Smooth muscle cell (in vitro differentiated cells): Measurements from ENCODE around the gene S100A12. TPM values are rescaled to one million over a fixed set of nuclear protein-coding genes. Genes with fewer than 3 reads are reported as not detected.

ENCODE experiments used
- DNase-seq: peaks from one replicate; lab custom pipeline; 2025; ENCODE audit not compliant: unreplicated experiment; lab: John Stamatoyannopoulos, UW
- H2AFZ ChIP-seq: fragments of 200-600 bp; sonication (generic); 2 replicates; pipeline ENCODE4 v1.6.0; 2016; ENCODE audit warnings: antibody characterized with exemption, low read depth, mild to moderate bottlenecking
- H3F3A ChIP-seq: fragments of 200-600 bp; sonication (generic); 2 replicates; pipeline ENCODE4 v1.6.0; 2017; ENCODE audit warnings: antibody characterized with exemption, low read depth
- H3K27ac ChIP-seq: fragments of 200-600 bp; sonication (generic); 2 replicates; pipeline ENCODE4 v1.5.1; 2016; ENCODE audit warnings: low read depth, mild to moderate bottlenecking
- H3K27me3 ChIP-seq: fragments of 200-600 bp; sonication (generic); 2 replicates; pipeline ENCODE4 v1.6.1; 2016; ENCODE audit warnings: low read depth, mild to moderate bottlenecking
- H3K36me3 ChIP-seq: fragments of 200-600 bp; sonication (generic); 2 replicates; pipeline ENCODE4 v1.5.1; 2016; ENCODE audit warnings: low read depth
- H3K4me1 ChIP-seq: fragments of 200-600 bp; sonication (generic); 2 replicates; pipeline ENCODE4 v1.5.1; 2016; ENCODE audit warnings: low read depth
- H3K4me2 ChIP-seq: fragments of 200-600 bp; sonication (generic); 2 replicates; pipeline ENCODE4 v1.6.0; 2016; ENCODE audit warnings: mild to moderate bottlenecking
- H3K4me3 ChIP-seq: fragments of 200-600 bp; sonication (generic); 2 replicates; pipeline ENCODE4 v1.5.1; 2016; ENCODE audit warnings: mild to moderate bottlenecking
- H3K79me2 ChIP-seq: fragments of 200-600 bp; sonication (generic); 2 replicates; pipeline ENCODE4 v1.6.0; 2016; ENCODE audit warnings: low read depth, mild to moderate bottlenecking
- H3K9ac ChIP-seq: fragments of 200-600 bp; sonication (generic); 2 replicates; pipeline ENCODE4 v1.6.0; 2016; ENCODE audit warnings: low read depth
- H3K9me3 ChIP-seq: fragments of 200-600 bp; sonication (generic); replicated peaks from 2 replicates; pipeline ENCODE4 v1.5.1; 2016; ENCODE audit warnings: low read depth
- H4K20me1 ChIP-seq: fragments of 200-600 bp; sonication (generic); 2 replicates; pipeline ENCODE4 v1.6.0; 2016; ENCODE audit warnings: low read depth
- WGBS: methylation state at CpG from one replicate; pipeline ENCODE4 v1.1.7; 2016; ENCODE audit warnings: low lambda C conversion rate; 5-methylcytosine and 5-hydroxymethylcytosine counted together
- polyA plus RNA-seq: library from polyadenylated mRNA; unstranded; fragments of >200 nt; fragmentation: Nextera tagmentation; extraction: Ambion mirVana; gene quantifications from 2 replicates; pipeline ENCODE4 v1.2.1, GENCODE V29; 2016
- total RNA-seq: library from RNA; depleted of rRNA; stranded (reverse); fragments of >200 nt; gene quantifications from 2 replicates; pipeline ENCODE4 v1.2.3, GENCODE V29; 2014
- TF ChIP-seq, protein P1 (sequence below): fragments of 200-600 bp; sonication (generic); IDR thresholded peaks from 2 replicates; pipeline ENCODE4 v1.5.1; 2017; ENCODE audit warnings: borderline replicate concordance, mild to moderate bottlenecking, antibody characterized with exemption; ENCODE audit not compliant: insufficient read depth, poor library complexity, severe bottlenecking

Gene S100A12
- total and polyA plus RNA-seq, 2 experiments from 2014 or later: not detected

DNA sequence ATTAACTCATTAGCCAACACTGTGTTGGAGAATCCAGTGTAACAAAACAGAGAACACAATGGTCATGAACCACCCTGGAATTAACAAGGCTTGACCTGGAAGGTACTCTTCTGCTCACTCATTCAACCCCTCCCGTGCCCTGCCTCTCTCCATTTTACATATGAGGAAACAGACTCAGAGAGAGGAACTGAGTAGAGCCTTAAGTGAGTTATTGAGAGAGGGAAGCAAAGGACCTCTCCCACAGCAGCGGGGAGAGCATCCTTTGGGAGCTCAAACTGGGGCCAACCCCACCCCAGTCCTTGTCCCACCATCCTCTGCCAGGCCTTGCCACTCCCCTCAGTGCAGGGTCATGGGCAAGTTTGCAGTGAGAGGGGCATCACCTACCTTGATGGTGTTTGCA lies 1.4 kb downstream of the S100A12 start:
- Histone ChIP-seq H3K27ac (no peak overlapping the region), H3K4me1 (no peaks in the 10 kb centered on the region), H3K36me3 (no peaks in the 10 kb centered on the region), H3K4me3 (no peak overlapping the region), H3F3A (no peaks in the 10 kb centered on the region), H4K20me1 (no peaks in the 10 kb centered on the region), H3K9me3 (no peaks in the 10 kb centered on the region), H3K79me2 (no peaks in the 10 kb centered on the region), H3K9ac (no peak overlapping the region), H2AFZ (no peak overlapping the region), H3K4me2 (no peak overlapping the region), H3K27me3 (no peaks in the 10 kb centered on the region)
- TF ChIP-seq, protein P1, sequence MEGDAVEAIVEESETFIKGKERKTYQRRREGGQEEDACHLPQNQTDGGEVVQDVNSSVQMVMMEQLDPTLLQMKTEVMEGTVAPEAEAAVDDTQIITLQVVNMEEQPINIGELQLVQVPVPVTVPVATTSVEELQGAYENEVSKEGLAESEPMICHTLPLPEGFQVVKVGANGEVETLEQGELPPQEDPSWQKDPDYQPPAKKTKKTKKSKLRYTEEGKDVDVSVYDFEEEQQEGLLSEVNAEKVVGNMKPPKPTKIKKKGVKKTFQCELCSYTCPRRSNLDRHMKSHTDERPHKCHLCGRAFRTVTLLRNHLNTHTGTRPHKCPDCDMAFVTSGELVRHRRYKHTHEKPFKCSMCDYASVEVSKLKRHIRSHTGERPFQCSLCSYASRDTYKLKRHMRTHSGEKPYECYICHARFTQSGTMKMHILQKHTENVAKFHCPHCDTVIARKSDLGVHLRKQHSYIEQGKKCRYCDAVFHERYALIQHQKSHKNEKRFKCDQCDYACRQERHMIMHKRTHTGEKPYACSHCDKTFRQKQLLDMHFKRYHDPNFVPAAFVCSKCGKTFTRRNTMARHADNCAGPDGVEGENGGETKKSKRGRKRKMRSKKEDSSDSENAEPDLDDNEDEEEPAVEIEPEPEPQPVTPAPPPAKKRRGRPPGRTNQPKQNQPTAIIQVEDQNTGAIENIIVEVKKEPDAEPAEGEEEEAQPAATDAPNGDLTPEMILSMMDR: no peak
- DNase-seq: no peak
- 82% methylated on average over 2 of the region's 2 CpGs for WGBS

DNA sequence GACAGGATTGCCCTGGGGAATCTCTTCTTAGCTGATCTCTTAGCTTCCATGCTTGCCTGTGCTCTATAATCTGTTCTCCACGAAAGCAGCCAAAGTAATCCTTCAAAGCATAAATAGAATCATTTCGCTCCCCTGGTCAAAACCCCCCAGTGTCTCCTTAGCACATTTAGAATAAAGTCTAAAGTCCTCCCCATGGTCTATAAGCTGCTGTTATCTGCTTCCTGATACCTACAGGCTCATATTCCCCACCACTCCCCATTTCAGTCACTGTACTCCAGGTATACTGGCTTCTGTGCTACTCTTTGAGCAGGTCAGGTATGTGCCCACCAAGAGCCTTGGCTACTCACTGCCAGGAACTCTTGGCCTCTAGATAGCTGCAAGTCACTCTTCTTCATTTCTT lies 2.9 kb downstream of the S100A12 start:
- no peaks in the 10 kb centered on the region for H3K9me3 ChIP-seq
- no peaks in the 10 kb centered on the region for H3K27me3 ChIP-seq
- H3K9ac ChIP-seq: no peak overlapping the region
- H3K36me3 ChIP-seq: no peaks in the 10 kb centered on the region
- H4K20me1 ChIP-seq: no peaks in the 10 kb centered on the region
- 84% methylated on average over 2 of the region's 2 CpGs for whole genome bisulfite sequencing
- no peaks in the 10 kb centered on the region for H3K79me2 ChIP-seq
- no peak for DNase-seq
- no peak overlapping the region for H3K4me2 ChIP-seq
- H3K4me3 ChIP-seq: no peak overlapping the region
- H3K4me1 ChIP-seq: no peaks in the 10 kb centered on the region
- TF ChIP-seq, protein P1: no peak
- H3K27ac ChIP-seq: no peak overlapping the region
- no peaks in the 10 kb centered on the region for H3F3A ChIP-seq
- no peak overlapping the region for H2AFZ ChIP-seq

DNA sequence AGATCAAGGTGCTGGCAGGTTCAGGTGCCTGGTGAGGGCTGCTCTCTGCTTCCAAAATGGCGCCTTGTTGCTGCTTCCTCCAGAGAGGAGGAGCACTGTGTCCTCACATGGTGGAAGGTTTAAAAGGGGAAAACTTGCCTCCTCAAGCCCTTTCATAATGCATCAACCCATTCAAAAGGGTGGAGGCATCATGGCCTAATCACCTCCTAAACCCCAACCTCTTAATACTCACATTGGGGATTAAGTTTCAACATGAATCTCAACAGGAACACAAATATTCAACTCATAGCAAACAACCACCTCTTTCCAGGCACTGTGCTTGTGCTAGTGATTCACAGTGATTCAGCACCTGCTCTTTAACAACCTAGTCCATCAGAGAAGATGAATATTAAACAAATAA lies 4.2 kb downstream of the S100A12 start:
- TF ChIP-seq, protein P1: no peak
- H3K4me2 ChIP-seq: no peak overlapping the region
- no peaks in the 10 kb centered on the region for H3K36me3 ChIP-seq
- no peak for DNase-seq
- no peaks in the 10 kb centered on the region for H3K9me3 ChIP-seq
- no peak overlapping the region for H3K9ac ChIP-seq
- no peaks in the 10 kb centered on the region for H3F3A ChIP-seq
- no peaks in the 10 kb centered on the region for H3K27me3 ChIP-seq
- no peak overlapping the region for H2AFZ ChIP-seq
- no peaks in the 10 kb centered on the region for H4K20me1 ChIP-seq
- no peaks in the 10 kb centered on the region for H3K4me1 ChIP-seq
- H3K27ac ChIP-seq: no peak overlapping the region
- no peaks in the 10 kb centered on the region for H3K79me2 ChIP-seq
- 81% methylated on average over 1 of the region's 1 CpG for WGBS
- no peak overlapping the region for H3K4me3 ChIP-seq

DNA sequence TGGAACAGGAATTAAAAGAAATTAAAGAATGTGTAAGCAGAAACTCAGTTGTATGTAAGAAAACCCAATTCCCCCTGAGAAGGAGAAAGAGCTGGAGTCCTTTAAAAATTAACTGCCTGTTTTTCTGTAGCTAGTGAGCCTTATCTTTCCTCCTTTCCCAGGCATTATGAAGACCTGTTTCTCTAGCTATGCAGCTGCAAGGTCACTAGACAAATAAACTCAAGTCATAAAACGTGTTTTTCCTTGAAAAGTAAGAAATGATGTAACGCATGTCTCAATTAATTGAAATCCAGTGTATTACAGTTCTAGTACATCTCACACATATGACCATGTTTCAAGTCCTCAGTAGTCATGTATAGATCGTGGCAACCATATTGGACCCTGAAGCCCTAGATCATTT lies 5.3 kb downstream of the S100A12 start:
- Histone ChIP-seq H3K9me3 (no peaks in the 10 kb centered on the region), H2AFZ (no peak overlapping the region), H3K9ac (no peak overlapping the region), H3K27ac (no peak overlapping the region), H3K4me2 (no peak overlapping the region), H4K20me1 (no peaks in the 10 kb centered on the region), H3K36me3 (no peaks in the 10 kb centered on the region), H3K4me1 (no peaks in the 10 kb centered on the region), H3F3A (no peaks in the 10 kb centered on the region), H3K4me3 (no peak overlapping the region), H3K27me3 (no peaks in the 10 kb centered on the region), H3K79me2 (no peaks in the 10 kb centered on the region)
- WGBS: 80% methylated on average over 3 of the region's 3 CpGs
- no peak for DNase-seq
- TF ChIP-seq, protein P1: no peak
